Testis (tissue), 3 donors: Measurements from ENCODE around the gene C1orf116. TPM values are rescaled to one million over a fixed set of nuclear protein-coding genes. Genes with fewer than 3 reads are reported as not detected.

Source experiments
- DNase-seq: peaks from one replicate; pipeline ENCODE4 v3.0.0-alpha.2; 2019
- H3K27ac ChIP-seq, 2 donors: fragments of 200-600 bp; sonication (generic); one replicate each; pipeline ENCODE4 v1.5.1; 2019
- H3K27me3 ChIP-seq: fragments of 200-600 bp; sonication (generic); one replicate; pipeline ENCODE4 v1.5.1; 2019
- H3K36me3 ChIP-seq: fragments of 200-600 bp; sonication (generic); one replicate; pipeline ENCODE4 v1.5.1; 2017; ENCODE audit warnings: low read depth; ENCODE audit errors: missing control alignments
- H3K4me1 ChIP-seq: fragments of 200-600 bp; sonication (generic); one replicate; pipeline ENCODE4 v1.5.1; 2019
- H3K4me3 ChIP-seq, 2 donors: fragments of 200-600 bp; sonication (generic); one replicate each; pipeline ENCODE4 v1.5.1; 2017 to 2019
- H3K9me3 ChIP-seq: fragments of 200-600 bp; sonication (generic); one replicate; pipeline ENCODE4 v1.5.1; 2017
- CTCF ChIP-seq, 3 experiments: fragments of 450-650 bp in 2 of 3; fragments of 200-600 bp in 1 of 3; sonication (generic) in 1 of 3; IDR thresholded peaks; one replicate each; pipeline ENCODE4 v1.5.1; 2016 to 2019; ENCODE audit warnings: antibody characterized with exemption in 3 of 3, mild to moderate bottlenecking in 2 of 3, moderate library complexity in 1 of 3
- POLR2A ChIP-seq: fragments of 450-650 bp; IDR thresholded peaks from one replicate; pipeline ENCODE4 v1.6.1; 2017; ENCODE audit warnings: antibody characterized with exemption, mild to moderate bottlenecking, moderate library complexity
- WGBS, 2 donors: methylation state at CpG; one replicate each; pipeline ENCODE4 v1.1.5; 2018; 5-methylcytosine and 5-hydroxymethylcytosine counted together
- intact Hi-C: fragments of 100-400 bp; cut with DNase I; formaldehyde crosslinking; loops from one replicate; pipeline ENCODE4 v1.15.1; 2023; ENCODE audit warnings: low total_unique reads
- polyA plus RNA-seq: library from polyadenylated mRNA; stranded (reverse); fragments of 350-450 nt; fragmentation: Illumina TruSeq; extraction: RNeasy Lipid Tissue Mini Kit (QIAGEN cat#74804); gene quantifications from one replicate; pipeline ENCODE4 v1.2.3, GENCODE V29; 2014; ENCODE audit warnings: low read depth, low replicate concordance; ENCODE audit not compliant: insufficient read depth
- total RNA-seq, 2 donors: library from RNA; depleted of rRNA; stranded (reverse); fragments of >200 nt; gene quantifications; one replicate each; pipeline ENCODE4 v1.2.3, GENCODE V29; 2016

Gene C1orf116
- total and polyA plus RNA-seq, 3 donors from 2014 or later, result 0.31 to 0.88 (median 0.71) TPM

- WGBS, 2 donors, result 72 to 89% methylated on average over 4 to 6 of the region's 6 CpGs
- H3K4me1 ChIP-seq, result no peaks in the 10 kb centered on the region
- intact Hi-C loops, result no loop called here
- no peaks in the 10 kb centered on the region for H3K9me3 ChIP-seq
- H3K4me3 ChIP-seq, result no peak overlapping the region
- no peaks in the 10 kb centered on the region for H3K36me3 ChIP-seq
- TF ChIP-seq POLR2A, result no peak
- no peak for TF ChIP-seq CTCF (IDR thresholded peaks at IDR 0.05)
- no peak for DNase-seq
- no peaks in the 10 kb centered on the region for H3K27me3 ChIP-seq
- H3K27ac ChIP-seq, result no peak overlapping the region
Measured at GRCh38 chr1:207058878-207059867, 26.6 kb upstream of the C1orf116 start.

- no peak overlapping the region for H3K27ac ChIP-seq
- H3K27me3 ChIP-seq, result no peaks in the 10 kb centered on the region
- H3K4me3 ChIP-seq, result no peak overlapping the region
- DNase-seq, result no peak
- H3K4me1 ChIP-seq, result no peaks in the 10 kb centered on the region
- no peaks in the 10 kb centered on the region for H3K36me3 ChIP-seq
- H3K9me3 ChIP-seq, result no peaks in the 10 kb centered on the region
- 77 to 83% methylated on average over 4 of the region's 4 CpGs for WGBS, 2 donors
- no peak for TF ChIP-seq POLR2A
- no peak for TF ChIP-seq CTCF (IDR thresholded peaks at IDR 0.05)
- intact Hi-C loops, result no loop called here
Measured at GRCh38 chr1:207058252-207058651, 25.7 kb upstream of the C1orf116 start.

- Histone ChIP-seq H3K27ac (no peak overlapping the region), H3K9me3 (no peaks in the 10 kb centered on the region), H3K4me3 (no peak overlapping the region), H3K36me3 (no peaks in the 10 kb centered on the region), H3K27me3 (no peaks in the 10 kb centered on the region), H3K4me1 (peaks cover 7% of the 10 kb centered on the region)
- no peak for DNase-seq
- TF ChIP-seq POLR2A, result no peak
- TF ChIP-seq CTCF (IDR thresholded peaks at IDR 0.05), result no peak
- 91 to 93% methylated on average over 6 of the region's 6 CpGs for WGBS, 2 donors
- intact Hi-C loops, result no loop called here
Measured at GRCh38 chr1:207056673-207057072, 24.1 kb upstream of the C1orf116 start.

GRCh38 chr1:207055386-207056001 lies 22.9 kb upstream of the C1orf116 start:
- TF ChIP-seq POLR2A (no peak), CTCF (IDR thresholded peaks at IDR 0.05) (no peak)
- no peaks in the 10 kb centered on the region for H3K36me3 ChIP-seq
- no peak overlapping the region for H3K4me3 ChIP-seq
- DNase-seq, result no peak
- H3K27ac ChIP-seq, result no peak overlapping the region
- intact Hi-C loops, result no loop called here
- H3K27me3 ChIP-seq, result no peaks in the 10 kb centered on the region
- H3K9me3 ChIP-seq, result no peaks in the 10 kb centered on the region
- WGBS, 2 donors, result 68 to 70% methylated on average over 3 of the region's 3 CpGs
- H3K4me1 ChIP-seq, result peaks cover 10% of the 10 kb centered on the region
